PC-3 (cell line): ENCODE measurements around the gene PPIL1. TPM values are rescaled to one million over a fixed set of nuclear protein-coding genes. Genes with fewer than 3 reads are reported as not detected.

ENCODE experiments used
- ATAC-seq: fragments of 200-7000 bp; cut with Tn5 transposase; 2 replicates; pipeline ENCODE4 v1.9.1; 2020; ENCODE audit warnings: mild to moderate bottlenecking, moderate library complexity
- BruUV-seq: library from RNA; stranded (reverse); fragments of 400-500 nt; replicated peaks from 2 replicates; lab custom pipeline; 2021; lab: Mats Ljungman, UMichigan
- CTCF ChIA-PET: fragments of 300-600 bp; sonication (Branson Sonifier 250); formaldehyde crosslinking; loops from one replicate; lab custom pipeline; 2022; ENCODE audit warnings: antibody characterized with exemption; lab: Charles Lee
- POLR2A ChIA-PET: fragments of 300-600 bp; sonication (Branson Sonifier 250); formaldehyde crosslinking; loops from one replicate; lab custom pipeline; 2022; ENCODE audit warnings: antibody characterized with exemption; ENCODE audit not compliant: unreplicated experiment; lab: Charles Lee
- DNase-seq: peaks from one replicate; pipeline ENCODE4 v3.0.0-alpha.2; 2015
- H2AFZ ChIP-seq: fragments of 300-600 bp; sonication (generic); 2 replicates; pipeline ENCODE4 v1.6.0; 2016; ENCODE audit warnings: antibody characterized with exemption, low read length
- H3F3A ChIP-seq: fragments of 300-600 bp; sonication (generic); one replicate; pipeline ENCODE4 v1.6.0; 2017; ENCODE audit warnings: antibody characterized with exemption, low read length, control low read depth, mild to moderate bottlenecking; ENCODE audit not compliant: unreplicated experiment
- H3K27ac ChIP-seq: fragments of 300-600 bp; sonication (generic); 2 replicates; pipeline ENCODE4 v1.5.1; 2016; ENCODE audit warnings: mild to moderate bottlenecking, low read length
- H3K27me3 ChIP-seq: fragments of 300-600 bp; sonication (generic); 2 replicates; pipeline ENCODE4 v1.6.1; 2016; ENCODE audit warnings: low read length, mixed read lengths
- H3K36me3 ChIP-seq: fragments of 300-600 bp; sonication (generic); 2 replicates; pipeline ENCODE4 v1.6.1; 2016; ENCODE audit warnings: low read depth, mixed run types, low read length, mixed read lengths
- H3K4me1 ChIP-seq: fragments of 300-600 bp; sonication (generic); 2 replicates; pipeline ENCODE4 v1.5.1; 2016; ENCODE audit warnings: low read length; ENCODE audit not compliant: insufficient read depth
- H3K4me2 ChIP-seq: fragments of 300-600 bp; sonication (generic); 2 replicates; pipeline ENCODE4 v1.6.0; 2016; ENCODE audit warnings: low read length
- H3K4me3 ChIP-seq: fragments of 300-600 bp; sonication (generic); 2 replicates; pipeline ENCODE4 v1.5.1; 2016; ENCODE audit warnings: mild to moderate bottlenecking, low read length, mixed read lengths
- H3K79me2 ChIP-seq: fragments of 300-600 bp; sonication (generic); 2 replicates; pipeline ENCODE4 v1.6.1; 2017; ENCODE audit warnings: low read length, mixed read lengths
- H3K9ac ChIP-seq: fragments of 300-600 bp; sonication (generic); 2 replicates; pipeline ENCODE4 v1.6.0; 2016; ENCODE audit warnings: mild to moderate bottlenecking, low read length
- H3K9me2 ChIP-seq: fragments of 300-600 bp; sonication (generic); replicated peaks from 2 replicates; pipeline ENCODE4 v1.6.1; 2016; ENCODE audit warnings: mixed run types, low read length, mixed read lengths
- H3K9me3 ChIP-seq: fragments of 300-600 bp; sonication (generic); 2 replicates; pipeline ENCODE4 v1.6.1; 2016; ENCODE audit warnings: low read length, mixed read lengths
- H4K20me1 ChIP-seq: fragments of 300-600 bp; sonication (generic); 2 replicates; pipeline ENCODE4 v1.6.1; 2016; ENCODE audit warnings: low read length, mixed read lengths
- CTCF ChIP-seq: fragments of 300-600 bp; sonication (generic); conservative IDR thresholded peaks from 2 replicates; pipeline ENCODE4 v1.5.1; 2017; ENCODE audit warnings: antibody characterized with exemption, low read depth, mild to moderate bottlenecking, low read length
- EZH2 ChIP-seq: fragments of 300-600 bp; sonication (generic); IDR thresholded peaks from one replicate; pipeline ENCODE4 v1.6.1; 2017; ENCODE audit warnings: antibody characterized with exemption, mild to moderate bottlenecking, low read length; ENCODE audit not compliant: unreplicated experiment
- EZH2phosphoT487 ChIP-seq: fragments of 300-600 bp; sonication (generic); IDR thresholded peaks from 2 replicates; pipeline ENCODE4 v1.6.1; 2018; ENCODE audit warnings: mild to moderate bottlenecking, antibody characterized with exemption, low read length, borderline replicate concordance
- intact Hi-C: fragments of 100-400 bp; cut with micrococcal nuclease; formaldehyde crosslinking; loops from 2 replicates; pipeline ENCODE4 v1.9.0; 2023
- total RNA-seq: library from RNA; depleted of rRNA; stranded (reverse); fragments of >200 nt; gene quantifications from 2 replicates; pipeline ENCODE4 v1.2.3, GENCODE V29; 2014

The PPIL1 gene
- total RNA-seq, 1 experiment from 2014 or later: 39.9 TPM

GRCh38 chr6:36871686-36872085 lies 2.9 kb downstream of the PPIL1 start:
- Histone ChIP-seq H4K20me1 (no peaks in the 10 kb centered on the region), H3K4me3 (no peak overlapping the region), H3K79me2 (peaks cover 60% of the 10 kb centered on the region), H2AFZ (no peak overlapping the region), H3F3A (no peaks in the 10 kb centered on the region), H3K9me2 (no peaks in the 10 kb centered on the region), H3K36me3 (peaks cover 30% of the 10 kb centered on the region), H3K27me3 (no peaks in the 10 kb centered on the region), H3K4me1 (peaks cover 18% of the 10 kb centered on the region), H3K9ac (no peak overlapping the region), H3K4me2 (no peak overlapping the region), H3K9me3 (no peaks in the 10 kb centered on the region), H3K27ac (no peak overlapping the region)
- TF ChIP-seq CTCF: no peak
- no peak for TF ChIP-seq EZH2phosphoT487
- TF ChIP-seq EZH2: no peak
- DNase-seq: no peak
- ChIA-PET POLR2A (interaction anchor here (0.6 kb wide), 1 partner anchor 39 kb away, joined by 4 read pairs; no protein-coding TSS in a partner anchor), CTCF (no interaction called here)
- no peak for ATAC-seq
- BruUV-seq: no TSS peak
- intact Hi-C loops: no loop called here

GRCh38 chr6:36867471-36868224 lies 7.0 kb downstream of the PPIL1 start:
- H2AFZ ChIP-seq: no peak overlapping the region
- H3K9me3 ChIP-seq: no peaks in the 10 kb centered on the region
- H3K9me2 ChIP-seq: no peaks in the 10 kb centered on the region
- H3K4me1 ChIP-seq: no peaks in the 10 kb centered on the region
- ChIA-PET CTCF (no interaction called here), POLR2A (no interaction called here)
- H3K36me3 ChIP-seq: peaks cover 55% of the 10 kb centered on the region
- TF ChIP-seq CTCF: no peak
- no peak for TF ChIP-seq EZH2
- TF ChIP-seq EZH2phosphoT487: no peak
- H3K9ac ChIP-seq: no peak overlapping the region
- H3K79me2 ChIP-seq: peaks cover 79% of the 10 kb centered on the region
- no peak overlapping the region for H3K4me2 ChIP-seq
- no peaks in the 10 kb centered on the region for H3F3A ChIP-seq
- ATAC-seq (no peak), DNase-seq (no peak)
- no peak overlapping the region for H3K27ac ChIP-seq
- no peaks in the 10 kb centered on the region for H4K20me1 ChIP-seq
- H3K4me3 ChIP-seq: no peak overlapping the region
- H3K27me3 ChIP-seq: no peaks in the 10 kb centered on the region
- intact Hi-C loops: no loop called here
- BruUV-seq: no TSS peak

- Histone ChIP-seq H2AFZ (no peak overlapping the region), H3K9ac (no peak overlapping the region), H3K79me2 (peaks cover 72% of the 10 kb centered on the region), H3F3A (no peaks in the 10 kb centered on the region), H3K4me2 (no peak overlapping the region), H4K20me1 (no peaks in the 10 kb centered on the region), H3K9me2 (no peaks in the 10 kb centered on the region), H3K9me3 (no peaks in the 10 kb centered on the region), H3K36me3 (peaks cover 54% of the 10 kb centered on the region), H3K27me3 (no peaks in the 10 kb centered on the region), H3K27ac (no peak overlapping the region), H3K4me3 (no peak overlapping the region), H3K4me1 (no peaks in the 10 kb centered on the region)
- intact Hi-C loops: no loop called here
- POLR2A ChIA-PET: no interaction called here
- DNase-seq: no peak
- no TSS peak for BruUV-seq
- TF ChIP-seq CTCF: no peak
- no peak for TF ChIP-seq EZH2phosphoT487
- CTCF ChIA-PET: no interaction called here
- no peak for ATAC-seq
Observed at GRCh38 chr6:36865835-36866234, 8.8 kb downstream of the PPIL1 start.
